ENCODE data around the gene CBX6. TPM values are rescaled to one million over a fixed set of nuclear protein-coding genes. Genes with fewer than 3 reads are reported as not detected.

Gene CBX6
- total and polyA plus RNA-seq, 2 of the 8 experiments (the other 6 are each of a cell fraction or from before 2014, with no cell fraction given) = 10.6 to 27.5 TPM

- Histone ChIP-seq H4K5ac (ENCODE audit: insufficient read length, low read depth, low read length) (no peak overlapping the region), H2AK5ac (ENCODE audit: low read depth, low read length) (no peak overlapping the region), H3K23ac (ENCODE audit: insufficient read length) (no peak overlapping the region), H3K14ac (ENCODE audit: insufficient read length) (no peak overlapping the region), H3K79me1 (ENCODE audit: low read depth, low read length) (peaks cover 7% of the 10 kb centered on the region), H3K79me2 (ENCODE audit: control insufficient read depth in 1 of 2, insufficient read depth in 2 of 2, low read length in 2 of 2) (peaks cover 0 to 3% of the 10 kb centered on the region in 2 experiments; a peak in 1 of 4 replicates), H3K9ac (replicated peaks in 1 of 4; ENCODE audit: extremely low read depth in 1 of 4, low read depth in 3 of 4, low read length in 3 of 4) (no peak overlapping the region), H2BK15ac (ENCODE audit: low read length) (no peak overlapping the region), H4K20me1 (replicated peaks in 1 of 2; ENCODE audit: control insufficient read depth in 1 of 2, insufficient read depth in 2 of 2, low read length in 2 of 2) (peaks cover 18 to 28% of the 10 kb centered on the region in 2 experiments), H3K4me3 (ENCODE audit: extremely low read depth in 1 of 4, insufficient read depth in 2 of 4, low read depth in 3 of 4, low read length in 4 of 4) (no peak overlapping the region), H2AFZ (ENCODE audit: low read length) (no peak overlapping the region), H3K4me2 (ENCODE audit: insufficient read depth in 1 of 2, low read depth in 2 of 2, low read length in 2 of 2) (no peak overlapping the region), H3K4ac (replicated peaks; ENCODE audit: insufficient read length, low read depth, low read length) (no peak overlapping the region), H2BK120ac (replicated peaks; ENCODE audit: low read depth, low read length) (no peak overlapping the region), H2BK20ac (ENCODE audit: low read length) (no peak overlapping the region), H3K56ac (replicated peaks; ENCODE audit: insufficient read length, low read depth, low read length) (no peak overlapping the region), H3K27me3 (replicated peaks in 1 of 4; ENCODE audit: control insufficient read depth in 3 of 4, extremely low read depth in 1 of 4, insufficient read depth in 3 of 4, low read length in 3 of 4) (no peaks in the 10 kb centered on the region), H3K23me2 (ENCODE audit: low read depth, low read length) (no peaks in the 10 kb centered on the region; the same call in 1 of the 2 replicates), H4K91ac (replicated peaks; ENCODE audit: insufficient read length, low read length) (no peak overlapping the region), H3K36me3 (ENCODE audit: control insufficient read depth in 2 of 4, insufficient read depth in 4 of 4, low read length in 3 of 4) (peaks cover 0 to 24% (median 13%) of the 10 kb centered on the region in 4 experiments; a peak in 4 of 8 replicates), H2BK5ac (ENCODE audit: low read depth, low read length) (peak overlapping the region; percentile 81; the same call in 1 of the 2 replicates), H4K8ac (ENCODE audit: extremely low read depth, insufficient read depth, low read length) (peak overlapping the region; percentile 4; the same call in 1 of the 2 replicates), H3K9me3 (ENCODE audit: insufficient read depth in 2 of 2, low read depth in 1 of 2, low read length in 1 of 2) (no peaks in the 10 kb centered on the region), H3K4me1 (replicated peaks in 1 of 4; ENCODE audit: control insufficient read depth in 3 of 4, insufficient read depth in 4 of 4, low read length in 3 of 4) (peaks cover 2 to 33% (median 23%) of the 10 kb centered on the region in 4 experiments), H3K27ac (ENCODE audit: low read depth, low read length) (peak overlapping the region; percentile 72; the same call in 1 of the 2 replicates), H3K18ac (ENCODE audit: extremely low read depth, low read length) (no peak overlapping the region; the same call in 1 of the 2 replicates), H2BK12ac (ENCODE audit: low read depth, low read length) (0 out of 2 replicates have a peak overlapping the region, but pooled peaks have one; percentile 60)
- DNase-seq (ENCODE audit: low read depth in 1 of 2, low spot score in 2 of 2) = no peak
- 87% methylated on average over 14 of the region's 20 CpGs; no CpG with 5 or more reads in 1 of the 2 experiments for WGBS, 2 experiments (ENCODE audit: extremely low coverage in 1 of 2, insufficient coverage in 1 of 2, insufficient read length in 1 of 2, insufficient replicate concordance in 2 of 2, low coverage in 1 of 2, low lambda C conversion rate in 2 of 2, missing lambda C conversion rate in 1 of 2)
- POLR2A ChIA-PET (ENCODE audit: partially characterized antibody) = interaction anchor here (0.9 to 1.0 kb wide), 2 partner anchors 9 to 14 kb away, joined by 3 to 4 read pairs; no protein-coding TSS in a partner anchor
- FAIRE-seq = no peak
- CTCF ChIA-PET (ENCODE audit: partially characterized antibody) = interaction anchor here (0.8 to 8.1 kb wide), 4 partner anchors 38 to 141 kb away, joined by 3 to 79 read pairs (median 4); no protein-coding TSS in a partner anchor
These were observed 6.6 kb downstream of the CBX6 start for GRCh38 chr22:38865201-38866023.
